Esophagus muscularis mucosa (tissue), 4 donors: ENCODE data around the gene PTCH1. TPM values are rescaled to one million over a fixed set of nuclear protein-coding genes. Genes with fewer than 3 reads are reported as not detected.

Experiments
- DNase-seq: peaks from one replicate; pipeline ENCODE4 v3.0.0-alpha.2; 2017; ENCODE audit errors: extremely low spot score
- H3K27ac ChIP-seq, 4 donors: fragments of 200-600 bp; sonication (generic); replicated peaks in 1 of 4; 1 replicate in 3 of 4; 2 replicates in 1 of 4; pipeline ENCODE4 v1.5.1; 2016 to 2019; ENCODE audit warnings: mild to moderate bottlenecking in 1 of 4
- H3K27me3 ChIP-seq, 4 donors: fragments of 200-600 bp; sonication (generic); one replicate each; pipeline versions ENCODE4 v1.5.1 to v1.6.0; 2016 to 2019
- H3K36me3 ChIP-seq, 4 donors: fragments of 200-600 bp; sonication (generic); one replicate each; pipeline ENCODE4 v1.5.1; 2016 to 2019
- H3K4me1 ChIP-seq, 4 donors: fragments of 200-600 bp; sonication (generic); one replicate each; pipeline ENCODE4 v1.5.1; 2016 to 2019
- H3K4me3 ChIP-seq, 4 donors: fragments of 200-600 bp; sonication (generic); 1 replicate in 2 of 4; 2 replicates in 2 of 4; pipeline ENCODE4 v1.5.1; 2016 to 2019; ENCODE audit warnings: mild to moderate bottlenecking in 4 of 4, moderate library complexity in 1 of 4
- H3K9me3 ChIP-seq, 4 donors: fragments of 200-600 bp; sonication (generic); 1 replicate in 3 of 4; 2 replicates in 1 of 4; pipeline ENCODE4 v1.5.1; 2016 to 2019
- CTCF ChIP-seq, 3 experiments: fragments of 200-600 bp in 2 of 3; fragments of 450-650 bp in 1 of 3; sonication (generic) in 2 of 3; IDR thresholded peaks; one replicate each; pipeline ENCODE4 v1.5.1; 2017 to 2019; ENCODE audit warnings: antibody characterized with exemption in 3 of 3, mild to moderate bottlenecking in 2 of 3, moderate library complexity in 1 of 3
- EP300 ChIP-seq: sonication (generic); formaldehyde crosslinking; IDR thresholded peaks from one replicate; pipeline ENCODE4 v1.6.1; 2017; ENCODE audit warnings: antibody characterized with exemption
- POLR2A ChIP-seq: fragments of 450-650 bp; IDR thresholded peaks from one replicate; pipeline ENCODE4 v1.6.1; 2017; ENCODE audit warnings: antibody characterized with exemption, moderate library complexity, mild to moderate bottlenecking, low read depth
- POLR2AphosphoS5 ChIP-seq, 2 donors: sonication (generic); formaldehyde crosslinking; IDR thresholded peaks; one replicate each; pipeline ENCODE4 v1.6.1; 2017; ENCODE audit warnings: antibody characterized with exemption in 2 of 2
- WGBS: methylation state at CpG from one replicate; pipeline ENCODE4 v1.1.5; 2018; 5-methylcytosine and 5-hydroxymethylcytosine counted together
- intact Hi-C: fragments of 100-400 bp; cut with DNase I; formaldehyde crosslinking; loops from one replicate; pipeline ENCODE4 v1.15.1; 2023
- total RNA-seq, 4 donors: library from RNA; depleted of rRNA; stranded (reverse); fragments of >200 nt; gene quantifications; one replicate each; pipeline versions ENCODE4 v1.1.0 to v1.2.1, GENCODE V29; 2016

Gene PTCH1
- total RNA-seq, 4 donors from 2014 or later, result 10.8 to 25.1 (median 16.9) TPM

GRCh38 chr9:95552255-95552654 lies 35.5 kb upstream of the PTCH1 start:
- Histone ChIP-seq H3K27ac (no peak overlapping the region), H3K4me1 (peaks cover 0 to 8% (median 6%) of the 10 kb centered on the region in 4 donors), H3K36me3 (no peaks in the 10 kb centered on the region), H3K4me3 (no peak overlapping the region), H3K27me3 (peaks cover 0 to 41% (median 0%) of the 10 kb centered on the region in 4 donors), H3K9me3 (no peaks in the 10 kb centered on the region)
- TF ChIP-seq POLR2A, result no peak
- TF ChIP-seq CTCF (IDR thresholded peaks at IDR 0.05), result no peak
- no peak for TF ChIP-seq EP300
- TF ChIP-seq POLR2AphosphoS5 (IDR thresholded peaks at IDR 0.05), result no peak
- DNase-seq, result no peak
- 90% methylated on average over 3 of the region's 6 CpGs for WGBS
- intact Hi-C loops, result no loop called here

GRCh38 chr9:95551406-95551805 lies 34.6 kb upstream of the PTCH1 start:
- WGBS, result 91% methylated on average over 4 of the region's 4 CpGs
- intact Hi-C loops, result no loop called here
- no peak overlapping the region for H3K4me3 ChIP-seq
- H3K27me3 ChIP-seq, result peaks cover 0 to 38% (median 0%) of the 10 kb centered on the region in 4 donors
- no peak overlapping the region for H3K27ac ChIP-seq
- TF ChIP-seq POLR2A, result no peak
- TF ChIP-seq EP300, result no peak
- no peak for TF ChIP-seq POLR2AphosphoS5 (IDR thresholded peaks at IDR 0.05)
- no peak for TF ChIP-seq CTCF (IDR thresholded peaks at IDR 0.05)
- no peaks in the 10 kb centered on the region for H3K36me3 ChIP-seq
- no peak for DNase-seq
- H3K9me3 ChIP-seq, result no peaks in the 10 kb centered on the region
- H3K4me1 ChIP-seq, result peaks cover 0 to 8% (median 6%) of the 10 kb centered on the region in 4 donors

- intact Hi-C loops, result no loop called here
These were observed 29.2 kb upstream of the PTCH1 start for GRCh38 chr9:95545831-95546567.

GRCh38 chr9:95533996-95534680 lies 17.4 kb upstream of the PTCH1 start:
- Histone ChIP-seq H3K4me3 (no peak overlapping the region), H3K36me3 (no peaks in the 10 kb centered on the region), H3K27me3 (no peaks in the 10 kb centered on the region), H3K9me3 (no peaks in the 10 kb centered on the region), H3K4me1 (no peaks in the 10 kb centered on the region), H3K27ac (no peak overlapping the region)
- intact Hi-C loops, result no loop called here
- TF ChIP-seq CTCF (IDR thresholded peaks at IDR 0.05), result no peak
- TF ChIP-seq EP300, result no peak
- no peak for TF ChIP-seq POLR2A
- TF ChIP-seq POLR2AphosphoS5 (IDR thresholded peaks at IDR 0.05), result no peak
- WGBS, result 76% methylated on average over 8 of the region's 8 CpGs
- DNase-seq, result no peak

More at GRCh38 chr9:95545831-95546567, 29.2 kb upstream of the PTCH1 start:
- H3K36me3 ChIP-seq, result no peaks in the 10 kb centered on the region
- no peaks in the 10 kb centered on the region for H3K9me3 ChIP-seq
- WGBS, result 67% methylated on average over 12 of the region's 12 CpGs
- no peaks in the 10 kb centered on the region for H3K27me3 ChIP-seq
- H3K27ac ChIP-seq, result no peak overlapping the region
- H3K4me3 ChIP-seq, result no peak overlapping the region
- H3K4me1 ChIP-seq, result no peaks in the 10 kb centered on the region
- no peak for TF ChIP-seq EP300
- no peak for TF ChIP-seq CTCF (IDR thresholded peaks at IDR 0.05)
- TF ChIP-seq POLR2AphosphoS5 (IDR thresholded peaks at IDR 0.05), result no peak
- TF ChIP-seq POLR2A, result no peak
- DNase-seq, result no peak
